IMR-90 (cell line): ENCODE results near the gene CFAP221. TPM values are rescaled to one million over a fixed set of nuclear protein-coding genes. Genes with fewer than 3 reads are reported as not detected.

Experiments
- ATAC-seq: fragments of 200-7000 bp; cut with Tn5 transposase; 2 replicates; pipeline ENCODE4 v1.9.1; 2020; ENCODE audit warnings: low read depth, mild to moderate bottlenecking, moderate library complexity
- Bru-seq: library from RNA; stranded (reverse); fragments of 400-500 nt; gene quantifications from one replicate; lab custom pipeline; 2021; lab: Mats Ljungman, UMichigan
- BruChase-seq, 2 experiments: library from RNA; stranded (reverse); fragments of 400-500 nt; gene quantifications; one replicate each; lab custom pipeline; 2021; lab: Mats Ljungman, UMichigan
- BruUV-seq: library from RNA; stranded (reverse); fragments of 400-500 nt; replicated peaks from 2 replicates; lab custom pipeline; 2021; lab: Mats Ljungman, UMichigan
- CTCF ChIA-PET: fragments of 300-600 bp; formaldehyde crosslinking; extraction: SDS; loops from one replicate; lab custom pipeline; 2021; ENCODE audit warnings: antibody characterized with exemption; lab: Yijun Ruan, JAX
- POLR2A ChIA-PET: fragments of 300-600 bp; sonication (Branson Sonifier 250); formaldehyde crosslinking; loops from one replicate; lab custom pipeline; 2022; ENCODE audit warnings: antibody characterized with exemption; ENCODE audit not compliant: unreplicated experiment; lab: Charles Lee
- DNase-seq: peaks from one replicate; pipeline ENCODE4 v3.0.0; 2013
- H2AFZ ChIP-seq: replicated peaks from 2 replicates; pipeline ENCODE3; 2013; ENCODE audit warnings: low read length, mild to moderate bottlenecking; ENCODE audit not compliant: poor library complexity
- H2AK5ac ChIP-seq: 2 replicates; pipeline ENCODE4 v1.6.1; 2013; ENCODE audit warnings: low read depth, low read length, inconsistent platforms
- H2AK9ac ChIP-seq: replicated peaks from 2 replicates; pipeline ENCODE3; 2013; ENCODE audit warnings: mild to moderate bottlenecking, low read depth, low read length, moderate library complexity; ENCODE audit not compliant: poor library complexity
- H2BK120ac ChIP-seq: 2 replicates; pipeline ENCODE4 v1.6.1; 2013; ENCODE audit warnings: low read depth, low read length, inconsistent platforms
- H2BK15ac ChIP-seq: 3 replicates; pipeline ENCODE4 v1.6.1; 2013; ENCODE audit warnings: low read depth, low read length, inconsistent platforms
- H2BK20ac ChIP-seq: 2 replicates; pipeline ENCODE4 v1.6.1; 2013; ENCODE audit warnings: low read depth, mild to moderate bottlenecking, inconsistent platforms, low read length, moderate library complexity
- H2BK5ac ChIP-seq: 2 replicates; pipeline ENCODE4 v1.6.1; 2013; ENCODE audit warnings: mild to moderate bottlenecking, low read depth, low read length, inconsistent platforms; ENCODE audit not compliant: poor library complexity, severe bottlenecking
- H3K14ac ChIP-seq: replicated peaks from 2 replicates; pipeline ENCODE4 v1.6.1; 2013; ENCODE audit warnings: low read depth, low read length, inconsistent platforms
- H3K18ac ChIP-seq: 2 replicates; pipeline ENCODE4 v1.6.1; 2013; ENCODE audit warnings: low read depth, low read length, control low read depth
- H3K23ac ChIP-seq: 2 replicates; pipeline ENCODE4 v1.6.1; 2013; ENCODE audit warnings: low read depth, low read length, inconsistent platforms
- H3K27ac ChIP-seq: 2 replicates; pipeline ENCODE4 v1.5.1; 2013; ENCODE audit warnings: mild to moderate bottlenecking, control low read depth, low read length; ENCODE audit not compliant: insufficient read depth
- H3K27me3 ChIP-seq: 2 replicates; pipeline ENCODE4 v1.6.1; 2013; ENCODE audit warnings: low read length; ENCODE audit not compliant: control insufficient read depth, insufficient read depth
- H3K36me3 ChIP-seq: 2 replicates; pipeline ENCODE4 v1.6.1; 2013; ENCODE audit warnings: low read length, mixed read lengths; ENCODE audit not compliant: control insufficient read depth, insufficient read depth
- H3K4ac ChIP-seq: 2 replicates; pipeline ENCODE4 v1.6.1; 2013; ENCODE audit warnings: low read depth, low read length, inconsistent platforms
- H3K4me1 ChIP-seq: 2 replicates; pipeline ENCODE4 v1.6.1; 2013; ENCODE audit warnings: low read length, mixed read lengths; ENCODE audit not compliant: control insufficient read depth, insufficient read depth
- H3K4me2 ChIP-seq: 2 replicates; pipeline ENCODE4 v1.6.1; 2013; ENCODE audit warnings: low read depth, mild to moderate bottlenecking, control low read depth, low read length, moderate library complexity
- H3K4me3 ChIP-seq: 2 replicates; pipeline ENCODE4 v1.5.1; 2013; ENCODE audit warnings: low read depth, mild to moderate bottlenecking, control low read depth, low read length, moderate library complexity; ENCODE audit not compliant: insufficient read depth
- H3K56ac ChIP-seq: 2 replicates; pipeline ENCODE4 v1.6.1; 2013; ENCODE audit warnings: low read length, inconsistent platforms; ENCODE audit not compliant: insufficient read depth; ENCODE audit errors: extremely low read depth
- H3K79me1 ChIP-seq, 2 experiments: 2 replicates each; pipeline ENCODE4 v1.6.1; 2013; ENCODE audit warnings: low read length in 2 of 2, inconsistent platforms in 1 of 2, low read depth in 1 of 2
- H3K9ac ChIP-seq: 2 replicates; pipeline ENCODE4 v1.6.1; 2013; ENCODE audit warnings: low read depth, low read length, control low read depth
- H3K9me1 ChIP-seq: 2 replicates; pipeline ENCODE4 v1.6.1; 2013; ENCODE audit warnings: low read length, inconsistent platforms; ENCODE audit not compliant: insufficient read depth
- H3K9me3 ChIP-seq: 2 replicates; pipeline ENCODE4 v1.6.1; 2013; ENCODE audit warnings: low read length; ENCODE audit not compliant: control insufficient read depth, insufficient read depth
- H4K20me1 ChIP-seq: 2 replicates; pipeline ENCODE4 v1.6.1; 2013; ENCODE audit warnings: low read length, inconsistent platforms; ENCODE audit not compliant: insufficient read depth
- H4K5ac ChIP-seq: 2 replicates; pipeline ENCODE4 v1.6.1; 2013; ENCODE audit warnings: mild to moderate bottlenecking, low read depth, low read length, control low read depth
- H4K8ac ChIP-seq, 2 experiments: 2 replicates each; pipeline ENCODE4 v1.6.1; 2013; ENCODE audit warnings: low read depth in 2 of 2, low read length in 2 of 2, control low read depth in 1 of 2, inconsistent platforms in 1 of 2
- H4K91ac ChIP-seq: 2 replicates; pipeline ENCODE4 v1.6.1; 2013; ENCODE audit warnings: low read depth, low read length, inconsistent platforms; ENCODE audit not compliant: insufficient read depth
- BHLHE40 ChIP-seq: fragments of 150-350 bp; IDR thresholded peaks from 2 replicates; pipeline ENCODE4 v1.6.1; 2016; ENCODE audit warnings: mild to moderate bottlenecking, low read depth, low read length
- CHD1 ChIP-seq: IDR thresholded peaks from 2 replicates; pipeline ENCODE4 v1.6.1; 2012; ENCODE audit warnings: low read depth, low read length, improper control_type of control experiment
- CTCF ChIP-seq: conservative IDR thresholded peaks from 2 replicates; pipeline ENCODE4 v1.5.1; 2012; ENCODE audit warnings: mild to moderate bottlenecking, low read depth, low read length, improper control_type of control experiment
- WGBS, 2 experiments: methylation state at CpG; one replicate each; pipeline versions ENCODE4 v1.1.5 to v1.1.7; 2013; ENCODE audit warnings: missing lambda C conversion rate in 2 of 2; ENCODE audit not compliant: insufficient read length in 1 of 2; ENCODE audit errors: extremely low coverage in 2 of 2; 5-methylcytosine and 5-hydroxymethylcytosine counted together
- dilution Hi-C: fragments of 300-500 bp; cut with HindIII; formaldehyde crosslinking; loops from one replicate; pipeline ENCODE4 v1.14.3; 2018; ENCODE audit warnings: low sequenced_read_pairs; ENCODE audit not compliant: unreplicated experiment
- in situ Hi-C: fragments of 300-500 bp; cut with MboI; formaldehyde crosslinking; loops from 3 replicates; pipeline ENCODE4 v1.14.3; 2019; ENCODE audit warnings: low sequenced_read_pairs, inconsistent platforms, mixed read lengths
- intact Hi-C: fragments of 100-400 bp; cut with micrococcal nuclease; formaldehyde crosslinking; loops from 2 replicates; pipeline ENCODE4 v1.10.0; 2022
- long read RNA-seq: library from polyadenylated mRNA; unstranded; transcript quantifications from one replicate; pipeline ENCODE4 v2.0.0, GENCODE V29; 2021; ENCODE audit not compliant: unreplicated experiment
- polyA plus RNA-seq, 3 experiments: library from polyadenylated mRNA; depleted of rRNA; stranded (reverse); fragments of >200 nt; gene quantifications; 2 replicates each; pipeline ENCODE4 v1.2.3, GENCODE V29; 2012; ENCODE audit warnings: low replicate concordance in 1 of 3
- total RNA-seq: library from RNA; depleted of rRNA; stranded (reverse); fragments of >200 nt; gene quantifications from 2 replicates; pipeline ENCODE4 v1.2.3, GENCODE V29; 2012; rRNA removed

CFAP221 gene
- total RNA-seq (not detected in 2 replicates), polyA plus RNA-seq (2012; rRNA removed) (not detected in 2 replicates), Bru-seq, nascent RNA (percentile 2 among the genes with signal in this experiment), BruChase-seq, experiment 1, labeled RNA remaining after a 6-hour chase (percentile 2 among the genes with signal in this experiment), BruChase-seq, experiment 2, labeled RNA remaining after a 2-hour chase (percentile 2 among the genes with signal in this experiment)
- polyA plus RNA-seq (2012; cell fraction: cytosol; rRNA removed): not detected in 2 replicates
- polyA plus RNA-seq (2012; cell fraction: nucleus; rRNA removed; ENCODE audit: low replicate concordance): not detected in 2 replicates
- long read RNA-seq: 0 reads

- Histone ChIP-seq H3K56ac (no peak within 1 kb of the TSS), H2BK120ac (no peak within 1 kb of the TSS), H3K79me1 (no peaks in the 10 kb centered on the region), H3K14ac (no peak within 1 kb of the TSS), H2AK9ac (no peak within 1 kb of the TSS), H4K91ac (no peak within 1 kb of the TSS), H3K27me3 (peaks cover 22% of the 10 kb centered on the region), H3K4me2 (peak within 1 kb of the TSS; percentile 78), H3K9ac (no peak within 1 kb of the TSS), H2BK20ac (no peak within 1 kb of the TSS), H2BK5ac (no peak within 1 kb of the TSS), H2AK5ac (no peak within 1 kb of the TSS), H3K4me1 (no peaks in the 10 kb centered on the region), H3K18ac (no peak within 1 kb of the TSS), H4K5ac (no peak within 1 kb of the TSS), H3K9me1 (no peaks in the 10 kb centered on the region), H3K23ac (no peak within 1 kb of the TSS), H2AFZ (peak within 1 kb of the TSS; percentile 94), H3K9me3 (no peaks in the 10 kb centered on the region), H4K20me1 (no peaks in the 10 kb centered on the region), H3K4ac (no peak within 1 kb of the TSS), H3K4me3 (peak within 1 kb of the TSS; percentile 34), H4K8ac (no peak within 1 kb of the TSS), H3K36me3 (no peaks in the 10 kb centered on the region), H2BK15ac (no peak within 1 kb of the TSS), H3K27ac (no peak within 1 kb of the TSS)
- POLR2A ChIA-PET: no interaction called here
- intact Hi-C loops: no loop called here
- dilution Hi-C loops: no loop called here
- in situ Hi-C loops: no loop called here
- DNase-seq: peak; percentile 28
- 1% methylated on average over 43 of the region's 89 CpGs; no CpG with 5 or more reads in 1 of the 2 experiments for WGBS, 2 experiments
- no TSS peak for BruUV-seq
- TF ChIP-seq CTCF (no peak), CHD1 (peak; percentile 68; the same call in 1 of the 2 replicates), BHLHE40 (peak; percentile 93)
- ATAC-seq: peak; percentile 98
- CTCF ChIA-PET: no interaction called here
These were observed at the start of gene CFAP221 for GRCh38 chr2:119544075-119544938. TSS of gene CFAP221 (plus strand) at chr2:119544449. CDS start at chr2:119546132, 1,683 bp downstream.
